IPS-15b (cell line): ENCODE measurements around the gene CDC42SE1.
"Not testable (repeated sequence)": the region's sequence is repeated elsewhere in the genome, so short reads cannot be mapped to it uniquely, and the experiment has no call there.

Experiments
- H3K27me3 ChIP-seq: one replicate; pipeline ENCODE4 v1.6.1; 2013; ENCODE audit warnings: low read length; ENCODE audit not compliant: control insufficient read depth, insufficient read depth
- H3K36me3 ChIP-seq: one replicate; pipeline ENCODE4 v1.6.1; 2013; ENCODE audit warnings: low read length; ENCODE audit not compliant: control insufficient read depth, insufficient read depth
- H3K4me1 ChIP-seq: one replicate; pipeline ENCODE4 v1.6.1; 2013; ENCODE audit warnings: mild to moderate bottlenecking, low read length; ENCODE audit not compliant: control insufficient read depth, insufficient read depth
- H3K4me3 ChIP-seq: one replicate; pipeline ENCODE4 v1.5.1; 2013; ENCODE audit warnings: low read depth, low read length
- H3K9ac ChIP-seq: one replicate; pipeline ENCODE4 v1.6.1; 2013; ENCODE audit warnings: low read depth, mild to moderate bottlenecking, low read length
- H3K9me3 ChIP-seq: one replicate; pipeline ENCODE4 v1.6.1; 2013; ENCODE audit warnings: mild to moderate bottlenecking, low read length; ENCODE audit not compliant: control insufficient read depth, insufficient read depth

The CDC42SE1 gene, protein sequence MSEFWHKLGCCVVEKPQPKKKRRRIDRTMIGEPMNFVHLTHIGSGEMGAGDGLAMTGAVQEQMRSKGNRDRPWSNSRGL

DNA sequence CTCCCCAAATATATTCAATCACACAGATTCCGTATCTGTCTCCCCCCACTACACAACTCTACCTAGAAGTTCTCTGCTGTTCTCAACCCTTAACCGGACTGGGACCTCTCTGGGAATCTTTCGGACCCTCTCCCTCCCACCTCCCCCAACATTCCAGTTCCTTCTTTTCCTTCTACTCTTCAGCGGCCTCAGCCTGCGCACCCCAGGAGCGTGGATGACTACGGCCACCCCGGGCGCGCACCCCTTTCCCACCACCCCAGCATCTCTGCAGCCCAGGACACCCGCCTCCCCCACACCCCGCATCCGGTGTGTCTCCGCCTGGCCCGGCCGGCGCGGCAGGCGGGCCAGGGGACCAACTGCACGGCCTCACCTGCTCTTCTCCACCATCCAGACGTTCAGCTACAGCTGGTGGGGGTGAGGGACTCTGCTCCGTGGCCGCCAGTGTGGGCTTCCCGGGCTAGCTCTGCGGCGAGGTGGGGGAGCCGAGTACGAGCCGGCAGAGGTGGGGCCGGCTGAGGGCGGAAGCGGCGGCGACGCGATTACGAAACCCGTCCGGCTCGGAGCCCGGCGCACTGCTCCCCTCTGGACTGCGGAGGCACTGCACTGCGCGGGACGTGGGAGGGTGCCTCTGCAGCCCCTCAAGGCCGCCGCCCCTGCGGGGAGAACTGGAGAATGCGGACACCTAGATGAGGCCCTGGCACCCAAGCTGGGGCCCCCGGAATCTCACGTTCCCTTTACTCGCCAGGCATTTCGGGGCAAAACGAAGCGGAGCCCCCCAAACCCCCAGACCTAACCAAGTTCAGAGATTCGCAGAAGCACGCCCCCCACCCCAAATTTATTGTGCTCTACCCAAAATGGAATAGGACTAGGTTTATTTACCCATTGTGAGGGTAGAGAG is at the start of gene CDC42SE1:
Gene CDC42SE1, minus strand, starts transcription at position 514 of the 898 bp plus-strand sequence. CDS start 3,892 bp downstream, outside the sequence.
- peaks cover 9% of the 10 kb centered on the region for H3K36me3 ChIP-seq
- H3K4me1 ChIP-seq: peaks cover 10% of the 10 kb centered on the region
- no peaks in the 10 kb centered on the region for H3K27me3 ChIP-seq
- peak within 1 kb of the TSS; percentile 95 for H3K4me3 ChIP-seq
- no peaks in the 10 kb centered on the region for H3K9me3 ChIP-seq
- H3K9ac ChIP-seq: peak within 1 kb of the TSS; percentile 90

DNA sequence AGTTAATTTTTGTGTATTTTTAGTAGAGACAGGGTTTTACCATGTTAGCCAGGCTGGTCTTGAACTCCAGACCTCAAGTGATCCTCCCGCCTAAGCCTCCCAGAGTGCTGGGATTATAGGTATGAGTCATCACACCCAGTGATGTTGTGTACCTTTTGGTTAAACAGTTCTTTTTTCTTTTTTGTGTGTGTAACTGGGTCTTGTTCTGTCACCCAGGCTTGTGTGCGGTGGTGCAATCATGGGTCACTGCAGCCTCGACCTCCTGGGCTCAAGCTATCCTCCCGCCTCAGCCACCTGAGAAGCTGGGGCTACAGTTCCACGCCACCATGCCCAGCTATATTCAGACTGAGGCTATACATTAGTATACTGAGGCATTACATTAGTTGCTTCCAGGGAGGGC is 48.9 kb upstream of the CDC42SE1 start:
- Histone ChIP-seq H3K27me3 (no peaks in the 10 kb centered on the region), H3K4me1 (no peaks in the 10 kb centered on the region), H3K9me3 (no peaks in the 10 kb centered on the region), H3K4me3 (no peak overlapping the region), H3K36me3 (no peaks in the 10 kb centered on the region), H3K9ac (no peak overlapping the region)

DNA sequence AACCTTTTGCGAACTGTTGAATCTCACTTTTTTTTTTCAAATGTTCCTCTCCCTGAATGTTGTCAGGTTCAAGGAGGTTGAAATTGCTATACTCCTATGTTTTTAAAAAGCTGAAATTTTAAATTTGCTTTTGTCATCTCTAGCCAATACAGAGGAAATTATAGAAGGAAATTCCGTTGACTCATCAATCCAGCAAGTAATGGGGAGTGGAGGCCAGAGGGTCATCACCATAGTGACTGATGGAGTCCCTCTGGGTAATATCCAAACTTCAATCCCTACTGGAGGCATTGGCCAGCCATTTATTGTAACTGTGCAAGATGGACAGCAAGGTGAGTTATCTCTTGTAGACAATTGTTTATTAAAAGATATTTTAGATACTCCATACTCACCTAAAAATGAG is 47.5 kb upstream of the CDC42SE1 start:
- Histone ChIP-seq H3K36me3 (no peaks in the 10 kb centered on the region), H3K4me1 (no peaks in the 10 kb centered on the region), H3K4me3 (no peak overlapping the region), H3K9me3 (no peaks in the 10 kb centered on the region), H3K9ac (no peak overlapping the region), H3K27me3 (no peaks in the 10 kb centered on the region)

DNA sequence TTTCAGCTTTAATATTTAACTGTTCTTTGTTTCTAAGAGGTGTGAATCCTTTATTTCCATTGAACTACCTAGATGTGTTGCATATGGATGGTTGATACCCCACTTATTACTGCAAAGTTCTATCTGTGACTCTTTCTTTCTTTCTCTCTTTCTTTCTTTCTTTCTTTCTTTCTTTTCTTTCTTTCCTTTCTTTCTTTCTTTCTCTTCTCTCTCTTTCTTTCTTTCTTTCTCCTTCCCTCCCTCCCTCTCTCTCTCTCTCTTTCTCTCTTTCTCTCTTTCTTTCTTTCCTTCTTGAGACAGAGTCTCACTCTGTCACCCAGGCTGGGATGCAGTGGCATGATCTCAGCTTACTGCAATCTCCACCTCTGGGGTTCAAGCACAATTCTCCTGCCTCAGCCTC is 45.2 kb upstream of the CDC42SE1 start:
- Histone ChIP-seq H3K9me3 (no peaks in the 10 kb centered on the region), H3K9ac (no peak overlapping the region), H3K4me1 (no peaks in the 10 kb centered on the region), H3K4me3 (no peak overlapping the region), H3K27me3 (no peaks in the 10 kb centered on the region), H3K36me3 (no peaks in the 10 kb centered on the region)

DNA sequence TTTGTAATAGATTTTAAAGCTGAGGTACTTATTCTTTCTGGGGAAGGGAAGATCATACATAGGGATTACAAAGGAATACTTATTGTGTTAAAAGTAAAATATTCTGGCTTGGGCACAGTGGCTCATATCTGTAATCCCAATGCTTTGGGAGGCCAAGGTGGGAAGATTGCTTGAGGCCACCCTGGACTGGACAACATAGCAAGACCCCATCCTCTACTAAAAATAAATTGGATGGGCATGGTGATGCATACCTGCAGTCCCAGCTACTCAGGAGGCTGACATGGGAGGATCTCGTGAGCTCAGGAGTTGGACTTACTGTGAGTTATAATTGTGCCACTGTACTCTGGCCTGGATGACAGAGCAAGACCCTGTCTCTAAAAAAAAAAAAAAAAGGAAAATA is 38.7 kb upstream of the CDC42SE1 start:
- no peaks in the 10 kb centered on the region for H3K27me3 ChIP-seq
- H3K4me3 ChIP-seq: no peak overlapping the region
- no peaks in the 10 kb centered on the region for H3K36me3 ChIP-seq
- no peaks in the 10 kb centered on the region for H3K9me3 ChIP-seq
- no peak overlapping the region for H3K9ac ChIP-seq
- no peaks in the 10 kb centered on the region for H3K4me1 ChIP-seq

DNA sequence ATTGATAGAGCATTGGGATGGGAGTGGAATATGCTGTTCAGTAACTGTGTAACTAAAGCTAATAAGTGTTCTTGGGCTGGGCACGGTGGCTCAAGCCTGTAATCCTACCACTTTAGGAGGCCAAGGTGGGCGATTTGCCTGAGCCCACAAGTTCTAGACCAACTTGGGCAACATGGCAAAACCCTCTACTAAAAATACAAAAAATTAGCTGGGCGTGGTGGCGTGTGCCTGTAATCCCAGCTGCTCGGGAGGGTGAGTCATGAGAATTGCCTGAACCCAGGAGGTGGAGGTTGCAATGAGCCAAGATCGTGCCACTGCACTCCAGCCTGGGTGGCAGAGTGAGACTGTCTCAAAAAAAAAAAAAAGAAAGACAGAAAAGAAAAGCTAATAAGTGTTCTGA is 38.0 kb upstream of the CDC42SE1 start:
- not testable (repeated sequence) for H3K27me3 ChIP-seq, H3K9ac ChIP-seq, H3K4me1 ChIP-seq, H3K36me3 ChIP-seq, H3K9me3 ChIP-seq, H3K4me3 ChIP-seq

DNA sequence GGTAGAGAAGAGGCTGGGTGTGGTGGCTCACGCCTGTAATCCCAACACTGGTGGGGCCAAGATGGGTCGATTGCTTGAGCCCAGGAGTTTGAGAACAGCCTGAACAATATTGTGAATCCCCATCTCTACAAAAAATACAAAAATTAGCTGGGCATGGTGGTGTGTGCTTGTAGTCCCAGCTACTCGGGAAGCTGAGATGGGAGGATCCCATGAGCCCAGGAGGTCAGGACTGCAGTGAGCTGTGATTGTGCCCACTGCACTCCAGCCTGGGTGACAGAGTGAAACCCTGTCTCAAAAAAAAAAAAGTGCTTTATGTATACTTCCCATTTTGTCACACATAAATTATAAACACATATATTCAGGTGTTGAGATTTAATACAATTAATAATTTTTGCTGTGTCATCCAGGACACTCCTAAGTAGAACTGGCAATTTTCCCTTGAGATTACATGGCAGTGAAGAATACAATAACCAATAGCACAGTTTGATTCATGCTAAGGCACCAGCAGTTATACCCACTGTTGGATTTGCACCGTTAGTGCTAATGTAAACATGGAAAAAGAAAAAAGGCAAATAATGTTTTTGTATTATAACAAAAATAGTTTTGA is 26.6 kb upstream of the CDC42SE1 start:
- Histone ChIP-seq H3K27me3 (no peaks in the 10 kb centered on the region), H3K36me3 (no peaks in the 10 kb centered on the region), H3K9ac (peak overlapping the region; percentile 12), H3K4me1 (no peaks in the 10 kb centered on the region), H3K4me3 (no peak overlapping the region), H3K9me3 (no peaks in the 10 kb centered on the region)

DNA sequence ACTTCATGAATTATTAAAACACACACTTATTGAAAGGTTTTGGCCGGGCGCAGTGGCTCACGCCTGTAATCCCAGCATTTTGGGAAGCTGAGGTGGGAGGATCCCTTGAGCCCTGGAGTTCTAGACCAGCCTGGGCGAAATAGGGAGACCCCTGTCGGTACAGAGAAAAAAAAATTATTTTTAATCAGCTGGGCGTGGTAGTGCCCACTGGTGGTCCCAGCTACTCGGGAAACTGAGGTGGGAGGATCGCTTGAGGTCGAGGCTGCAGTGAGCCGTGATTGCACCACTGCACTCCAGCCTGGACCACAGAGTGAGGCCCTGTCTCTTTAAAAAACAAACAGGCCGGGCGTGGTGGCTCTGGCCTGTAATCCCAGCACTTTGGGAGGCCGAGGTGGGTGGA is 12.8 kb upstream of the CDC42SE1 start:
- no peaks in the 10 kb centered on the region for H3K36me3 ChIP-seq
- no peaks in the 10 kb centered on the region for H3K27me3 ChIP-seq
- no peak overlapping the region for H3K9ac ChIP-seq
- H3K4me1 ChIP-seq: no peaks in the 10 kb centered on the region
- no peak overlapping the region for H3K4me3 ChIP-seq
- H3K9me3 ChIP-seq: no peaks in the 10 kb centered on the region

DNA sequence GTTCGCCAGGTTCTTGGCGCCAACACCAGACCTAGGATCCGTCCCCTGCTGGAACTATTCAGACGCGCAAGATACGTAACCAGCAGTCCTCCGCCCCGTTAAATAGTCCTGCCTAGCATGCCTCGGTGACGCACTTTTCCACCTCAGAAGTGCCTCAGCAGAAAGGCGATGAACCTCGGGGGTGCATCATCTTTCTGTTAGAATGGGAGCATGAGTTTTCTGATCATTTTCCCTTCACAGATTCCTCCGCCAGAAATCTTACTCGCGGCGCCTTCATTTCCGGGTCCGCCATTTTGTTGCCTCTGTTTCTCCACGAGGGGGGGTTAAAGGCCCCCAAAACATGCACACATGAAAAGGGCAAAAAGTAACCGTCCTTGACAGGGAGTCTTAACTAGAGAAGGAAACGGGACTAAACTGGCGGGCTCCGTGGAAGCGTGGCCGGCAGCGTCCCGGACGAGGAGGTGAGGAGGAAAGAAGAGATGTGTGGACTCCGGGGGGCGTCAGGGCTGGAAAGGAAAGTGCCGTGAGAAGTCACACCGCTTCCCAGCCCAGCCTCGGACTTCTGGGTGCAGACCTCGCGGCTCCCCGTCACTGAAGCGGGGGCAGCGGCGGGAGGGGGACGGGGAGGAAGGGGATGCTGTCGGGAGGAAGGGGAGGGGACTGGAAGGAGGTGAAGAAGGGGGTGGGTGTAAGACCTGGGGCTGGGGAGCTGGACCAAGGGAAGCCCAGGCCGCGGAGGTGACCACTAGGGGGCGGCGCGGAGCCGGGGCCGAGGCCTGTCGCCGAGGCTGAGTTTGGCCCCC is 11.3 kb upstream of the CDC42SE1 start, which contains the start of gene GABPB2:
Gene GABPB2, plus strand, starts transcription at position 288 of the 803 bp plus-strand sequence. CDS start 17,429 bp downstream, outside the sequence.
- Histone ChIP-seq H3K9ac (peak within 1 kb of the TSS; percentile 97), H3K36me3 (no peaks in the 10 kb centered on the region), H3K9me3 (no peaks in the 10 kb centered on the region), H3K27me3 (no peaks in the 10 kb centered on the region), H3K4me1 (no peaks in the 10 kb centered on the region), H3K4me3 (peak within 1 kb of the TSS; percentile 89)

DNA sequence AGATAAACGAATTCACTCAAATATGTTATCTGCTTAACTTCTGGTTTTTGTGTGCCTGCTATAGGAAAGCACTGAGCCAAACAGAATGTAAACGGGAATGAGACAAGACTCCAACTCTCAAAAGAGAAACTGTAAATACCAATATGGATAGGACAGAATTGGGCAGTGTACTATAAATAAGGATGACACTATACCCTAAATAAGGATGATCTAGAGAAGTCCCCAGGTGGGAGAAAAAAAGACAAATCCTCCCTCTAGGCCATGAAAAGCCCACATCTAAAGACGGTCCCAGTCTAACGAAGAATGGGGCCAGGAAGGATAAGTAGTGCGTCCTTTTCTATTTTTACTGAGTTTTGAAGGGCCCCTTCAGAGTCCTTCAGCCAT is 9.7 kb upstream of the CDC42SE1 start:
- Histone ChIP-seq H3K4me1 (peaks cover 3% of the 10 kb centered on the region), H3K36me3 (no peaks in the 10 kb centered on the region), H3K4me3 (no peak overlapping the region), H3K9me3 (no peaks in the 10 kb centered on the region), H3K9ac (no peak overlapping the region), H3K27me3 (no peaks in the 10 kb centered on the region)

DNA sequence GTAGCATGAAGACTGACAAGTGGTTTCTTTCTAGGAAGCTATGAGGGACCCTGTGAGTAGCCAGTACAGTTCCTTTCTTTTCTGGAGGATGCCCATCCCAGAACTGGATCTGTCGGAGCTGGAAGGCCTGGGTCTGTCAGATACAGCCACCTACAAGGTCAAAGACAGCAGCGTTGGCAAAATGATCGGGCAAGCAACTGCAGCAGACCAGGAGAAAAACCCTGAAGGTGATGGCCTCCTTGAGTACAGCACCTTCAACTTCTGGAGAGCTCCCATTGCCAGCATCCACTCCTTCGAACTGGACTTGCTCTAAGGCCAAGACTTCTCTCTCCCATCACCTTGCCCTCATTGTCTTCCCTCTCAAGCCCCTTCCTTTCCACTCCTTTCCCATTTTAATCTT is 7.8 kb upstream of the CDC42SE1 start:
- Histone ChIP-seq H3K36me3 (no peaks in the 10 kb centered on the region), H3K9ac (no peak overlapping the region)

More for the DNA sequence above, 7.8 kb upstream of the CDC42SE1 start:
- H3K4me3 ChIP-seq: no peak overlapping the region
- H3K4me1 ChIP-seq: peaks cover 3% of the 10 kb centered on the region
- H3K27me3 ChIP-seq: no peaks in the 10 kb centered on the region
- no peaks in the 10 kb centered on the region for H3K9me3 ChIP-seq
